GM18909 (cell line): Measurements from ENCODE around the gene CHCHD6.

Experiments
- ATAC-seq: cut with Tn5 transposase; IDR thresholded peaks from one replicate; pipeline ENCODE4 v1.9.1; 2021; ENCODE audit warnings: mild to moderate bottlenecking; ENCODE audit not compliant: unreplicated experiment, poor library complexity

CHCHD6 gene

GRCh38 chr3:126693921-126694320, 10.1 kb upstream of the CHCHD6 start:
- no peak for ATAC-seq

GRCh38 chr3:126696701-126697267, 7.3 kb upstream of the CHCHD6 start:
- ATAC-seq = no peak

DNA sequence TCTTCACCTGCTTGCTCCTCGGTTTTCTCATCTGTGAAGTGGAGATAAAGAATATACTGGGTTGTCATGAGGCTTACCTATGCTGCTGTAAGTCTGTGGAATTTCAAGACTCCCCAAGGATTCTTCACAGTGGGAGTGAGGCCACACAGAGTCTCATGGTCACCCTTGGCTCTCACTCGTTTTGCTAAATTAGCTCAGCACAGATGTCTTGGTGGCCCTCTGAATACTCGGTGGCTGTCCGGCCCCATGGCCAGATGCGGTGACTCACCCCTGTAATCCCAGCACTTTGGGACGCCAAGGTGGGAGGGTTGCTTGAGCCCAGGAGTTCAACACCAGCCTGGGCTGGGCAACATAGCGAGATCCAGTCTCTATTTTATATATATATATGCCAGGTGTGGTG, 5.0 kb upstream of the CHCHD6 start:
- ATAC-seq = no peak

- ATAC-seq = peak; percentile 13
Measured at GRCh38 chr3:126704494-126705214, 614 bp downstream of the CHCHD6 start.

DNA sequence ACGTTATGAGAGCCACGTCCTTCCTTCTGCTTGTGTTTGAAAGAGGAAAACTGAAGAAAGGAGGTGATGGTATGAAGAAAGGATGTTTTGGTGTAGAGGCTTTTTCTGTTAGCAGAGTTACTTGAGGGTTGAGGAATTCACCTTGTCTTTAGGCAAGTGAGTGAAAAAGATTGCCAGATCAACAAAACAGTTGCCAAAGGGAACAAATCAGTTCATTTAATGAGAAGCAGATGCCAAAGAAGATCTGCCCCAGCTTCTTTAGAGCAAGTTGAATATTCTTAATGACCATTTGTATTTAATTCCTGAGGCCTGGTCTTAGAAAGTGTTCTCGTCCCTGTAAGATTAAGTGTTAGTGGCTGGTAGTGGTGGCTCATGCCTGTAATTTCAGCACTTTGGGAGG, 2.6 kb downstream of the CHCHD6 start:
- no peak for ATAC-seq

- ATAC-seq = no peak
Measured at GRCh38 chr3:126711121-126711760, 7.2 kb downstream of the CHCHD6 start.

- ATAC-seq = no peak
Measured at GRCh38 chr3:126713199-126713598, 9.2 kb downstream of the CHCHD6 start.

DNA sequence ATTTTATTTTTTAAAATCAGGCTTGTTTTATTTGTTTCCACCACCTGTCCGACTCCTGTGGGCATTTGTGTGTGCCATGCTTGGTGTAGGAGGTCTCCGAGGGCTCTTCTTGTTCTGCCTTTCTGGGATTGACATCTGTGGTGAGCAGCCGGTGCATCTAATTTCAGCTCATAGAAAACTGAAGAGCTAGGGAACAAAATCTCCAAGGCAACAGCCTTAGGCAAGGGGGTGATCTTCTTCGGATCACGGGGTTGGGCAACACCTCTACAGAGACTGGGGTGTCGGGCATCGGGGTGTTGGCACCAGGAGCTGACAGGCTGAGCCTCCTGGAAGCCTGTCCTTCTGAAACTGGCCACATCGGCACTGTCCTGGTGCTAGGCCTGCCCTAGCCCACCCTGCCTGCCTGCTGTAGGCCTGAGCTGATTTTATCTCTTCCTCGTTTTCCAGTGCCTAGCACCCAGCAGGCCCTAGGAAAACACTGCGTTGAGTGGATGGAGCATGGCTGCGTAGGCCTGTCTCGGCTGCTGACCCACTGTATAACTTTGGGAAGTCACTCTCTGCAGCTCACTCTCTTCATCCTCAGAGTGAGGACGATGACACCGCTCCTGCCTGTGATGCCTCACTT, 10.3 kb downstream of the CHCHD6 start:
- ATAC-seq = no peak

DNA sequence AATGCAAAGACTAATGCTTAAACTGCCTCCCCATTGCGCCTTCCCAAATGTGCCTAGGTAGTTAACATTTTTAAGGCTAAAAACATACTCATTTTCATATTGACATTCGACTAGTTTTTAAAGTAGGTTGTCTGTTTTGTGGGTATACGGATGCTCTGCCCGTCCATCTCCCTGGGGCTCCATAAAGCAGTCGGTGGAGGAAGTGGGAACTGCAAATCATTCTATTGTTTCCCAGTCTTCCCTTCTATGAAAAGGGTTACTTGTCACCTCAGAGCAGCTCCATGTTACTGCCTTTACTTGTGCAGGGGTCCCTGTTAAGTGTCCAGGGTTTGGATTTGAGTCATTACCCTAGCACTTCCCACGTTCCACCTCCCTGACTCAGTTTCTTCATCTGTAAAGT, 10.9 kb downstream of the CHCHD6 start:
- no peak for ATAC-seq

GRCh38 chr3:126715432-126715831, 11.4 kb downstream of the CHCHD6 start:
- no peak for ATAC-seq

- ATAC-seq = no peak
Measured at GRCh38 chr3:126716057-126716456, 12.0 kb downstream of the CHCHD6 start.

DNA sequence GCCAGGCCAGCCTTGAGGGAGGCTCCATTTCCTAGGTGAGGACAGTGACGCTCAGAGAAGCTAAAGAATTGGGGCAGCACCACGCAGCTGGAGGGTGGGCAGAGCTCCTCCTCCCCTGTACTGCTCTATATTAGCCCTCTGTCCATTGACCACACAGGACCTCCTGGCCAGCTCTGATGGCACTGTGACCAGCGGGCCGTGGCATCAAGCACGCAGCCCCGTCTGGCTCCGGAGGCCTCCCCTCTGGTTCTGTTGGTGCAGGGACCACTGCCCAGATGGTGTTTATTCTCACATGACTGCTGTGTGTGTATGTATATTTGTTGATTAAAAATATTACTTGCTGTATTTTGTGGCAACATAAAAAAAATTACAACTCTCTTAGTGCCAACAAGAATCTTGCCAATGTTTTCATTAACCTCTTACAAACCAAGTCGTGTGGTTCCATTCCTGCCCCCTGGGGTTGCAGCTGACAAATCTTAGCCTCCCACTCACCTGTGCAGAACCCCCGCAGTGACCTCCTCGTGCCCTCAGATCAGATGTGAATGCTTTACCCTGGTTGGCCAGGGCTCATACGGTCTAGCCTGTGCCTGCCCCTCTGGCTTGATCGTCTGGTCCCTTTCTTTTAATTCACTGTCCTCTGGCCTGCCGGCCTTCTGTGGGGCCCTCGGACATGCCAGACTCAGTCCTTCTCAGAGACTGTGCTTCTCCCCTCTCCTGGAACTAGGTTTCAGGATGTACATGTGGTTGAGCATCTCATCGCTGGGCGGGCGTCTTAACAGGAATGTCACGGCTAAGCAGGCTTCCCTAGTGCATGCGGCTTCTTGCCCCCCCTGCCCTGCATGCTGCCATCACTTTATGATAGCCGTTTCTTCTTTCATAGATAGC, 14.8 kb downstream of the CHCHD6 start:
- ATAC-seq = no peak

DNA sequence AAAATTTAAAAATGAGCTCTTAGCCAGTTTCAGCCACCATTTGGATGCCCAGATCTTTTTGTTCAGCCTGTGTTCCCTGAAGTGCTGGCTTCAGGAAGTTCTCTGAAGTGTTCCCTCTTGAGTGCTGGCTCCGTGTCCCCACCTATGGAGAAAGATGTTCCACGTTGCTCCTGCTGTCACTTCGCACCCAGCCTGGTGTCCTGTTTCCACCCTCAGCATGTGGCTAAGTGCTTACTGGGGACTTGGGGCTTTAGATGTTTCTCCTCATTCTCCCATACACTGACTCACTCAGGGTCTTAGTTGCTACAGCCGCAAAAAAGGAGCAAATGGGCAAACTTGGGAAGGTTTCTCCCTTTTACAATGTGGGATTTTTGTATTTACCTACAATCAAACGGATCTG, 16.6 kb downstream of the CHCHD6 start:
- no peak for ATAC-seq

DNA sequence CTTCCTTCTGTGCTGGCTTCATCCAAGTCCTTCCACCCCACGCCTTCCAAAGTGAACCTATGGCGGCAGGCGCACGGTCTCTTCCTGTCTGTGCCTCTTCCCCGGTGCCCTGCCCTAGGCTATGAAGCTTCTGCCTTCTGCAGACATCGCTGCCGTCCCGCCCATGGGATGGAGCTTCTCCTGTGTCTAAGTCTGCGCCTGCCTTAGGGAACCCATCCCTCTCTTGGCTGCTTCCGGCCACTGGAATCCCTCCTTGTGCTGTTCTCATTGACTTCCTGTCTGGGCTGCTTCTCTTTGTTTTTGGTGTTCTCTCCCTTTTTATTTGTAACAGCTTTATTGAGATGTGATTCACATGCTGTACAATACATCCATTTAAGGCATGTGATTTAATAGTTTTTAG, 17.2 kb downstream of the CHCHD6 start:
- ATAC-seq = no peak

GRCh38 chr3:126723237-126723636, 19.2 kb downstream of the CHCHD6 start:
- no peak for ATAC-seq

DNA sequence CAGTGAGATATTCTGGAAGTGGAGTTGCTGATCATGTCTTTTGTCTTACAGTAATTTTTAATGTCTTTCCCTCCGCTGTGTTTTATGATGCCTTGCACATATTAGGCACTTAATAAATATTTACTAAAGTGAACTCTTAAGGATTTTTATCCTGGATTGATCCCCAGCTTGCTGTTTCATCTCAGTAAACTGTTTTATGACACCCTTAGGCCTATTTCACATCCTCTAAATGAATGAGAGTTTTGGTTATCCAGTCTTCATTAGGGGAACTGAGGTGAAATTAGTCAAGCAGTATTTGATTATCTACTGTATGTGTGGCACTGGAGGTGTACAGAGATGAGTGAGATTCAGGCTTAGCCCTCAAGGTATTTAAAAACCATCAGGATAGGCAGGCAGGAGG, 19.8 kb downstream of the CHCHD6 start:
- ATAC-seq = no peak

DNA sequence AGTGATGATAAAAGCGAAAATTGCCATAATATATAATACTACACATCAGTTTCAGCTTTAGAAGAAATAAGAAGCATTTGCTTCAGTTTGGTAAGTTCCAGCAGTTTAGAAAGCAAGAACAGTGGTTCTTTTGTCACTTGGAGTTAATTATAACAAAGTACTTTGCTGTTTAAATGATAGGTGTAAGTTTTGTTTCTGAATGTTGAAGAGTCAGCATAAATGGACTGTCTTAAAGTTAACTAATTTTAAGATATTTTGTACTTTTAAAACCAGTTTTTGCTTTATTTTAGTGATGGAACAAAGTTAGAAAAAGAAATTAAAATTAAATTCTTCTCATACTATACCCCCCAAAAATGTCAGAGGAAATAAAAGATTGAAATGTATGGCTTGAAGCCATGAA, 24.6 kb downstream of the CHCHD6 start:
- no peak for ATAC-seq

DNA sequence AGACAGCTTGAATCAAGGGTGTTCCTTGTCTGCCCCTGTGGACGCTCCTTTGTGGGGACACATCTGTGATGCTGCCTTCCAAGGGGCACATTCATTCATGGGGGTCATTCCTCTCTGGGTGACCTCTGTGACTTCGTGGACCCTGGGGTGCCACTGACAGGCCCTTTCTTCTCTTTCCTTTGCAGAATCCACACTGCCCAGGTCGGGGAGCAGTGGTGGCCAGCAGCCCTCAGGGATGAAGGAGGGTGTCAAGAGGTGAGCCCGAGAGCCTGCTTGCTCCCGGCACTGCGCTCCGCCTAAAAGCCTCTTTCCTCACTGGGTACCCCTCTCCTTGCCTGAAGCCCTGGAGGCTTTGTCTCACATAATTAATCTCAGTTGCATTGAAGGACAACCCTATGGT, 26.3 kb downstream of the CHCHD6 start:
- ATAC-seq = no peak

- no peak for ATAC-seq
Measured at GRCh38 chr3:126731044-126731443, 27.0 kb downstream of the CHCHD6 start.

DNA sequence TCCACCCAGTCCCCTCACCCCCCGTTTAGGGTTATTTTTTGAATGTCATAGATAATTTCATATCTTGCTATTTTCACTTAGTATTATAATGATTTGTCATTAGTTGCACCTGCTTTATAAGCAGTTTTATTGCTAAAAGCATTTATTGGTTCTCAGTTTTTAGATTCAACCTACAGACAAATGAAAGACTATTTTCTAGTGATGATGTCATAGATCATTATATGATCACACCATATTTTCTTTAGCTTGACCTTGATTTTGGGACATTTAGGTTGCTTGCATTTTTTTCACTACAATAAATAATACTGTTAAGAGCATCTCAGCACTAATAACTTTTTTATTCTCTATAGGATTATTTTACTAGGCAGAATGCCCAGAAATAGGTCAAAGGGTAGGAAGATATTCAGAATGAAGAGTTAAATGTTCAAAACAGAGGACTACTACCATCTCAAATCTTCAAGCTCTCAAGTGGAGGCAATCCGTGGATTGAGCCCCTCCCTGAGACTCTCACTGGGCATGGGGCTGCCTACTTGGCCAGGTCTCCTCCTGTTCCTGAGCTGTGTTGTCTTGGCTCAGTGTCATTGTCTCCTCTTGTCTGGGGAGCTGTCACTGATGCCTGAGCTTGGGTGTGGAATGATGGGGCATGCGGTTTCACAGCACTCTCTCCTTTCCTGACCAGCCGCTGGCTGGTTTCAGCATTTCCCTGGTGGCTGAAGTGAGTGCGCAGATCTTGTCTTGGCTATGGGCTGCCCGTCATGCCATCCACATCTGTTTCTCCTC, 28.4 kb downstream of the CHCHD6 start:
- no peak for ATAC-seq
